KMS-11 (cell line): ENCODE measurements around the gene INPP5A.

Source experiments
- H2AFZ ChIP-seq: fragments of 200-600 bp; sonication (generic); 2 replicates; pipeline ENCODE4 v1.6.1; 2016; ENCODE audit warnings: antibody characterized with exemption, mixed run types, low read depth
- H3K27ac ChIP-seq: fragments of 200-600 bp; sonication (generic); 2 replicates; pipeline ENCODE4 v1.6.1; 2016; ENCODE audit warnings: mild to moderate bottlenecking, mixed run types
- H3K27me3 ChIP-seq: fragments of 200-600 bp; sonication (generic); 2 replicates; pipeline ENCODE4 v1.6.1; 2017; ENCODE audit warnings: mild to moderate bottlenecking, low read depth, mixed run types, moderate library complexity; ENCODE audit not compliant: insufficient read depth
- H3K36me3 ChIP-seq: fragments of 200-600 bp; sonication (generic); 2 replicates; pipeline ENCODE4 v1.6.1; 2017; ENCODE audit warnings: mild to moderate bottlenecking, mixed run types; ENCODE audit not compliant: insufficient read depth
- H3K4me1 ChIP-seq: fragments of 200-600 bp; sonication (generic); 2 replicates; pipeline ENCODE4 v1.6.1; 2016; ENCODE audit warnings: mild to moderate bottlenecking, low read depth, mixed run types; ENCODE audit not compliant: poor library complexity, severe bottlenecking
- H3K4me2 ChIP-seq: fragments of 200-600 bp; sonication (generic); 2 replicates; pipeline ENCODE4 v1.7.0; 2016; ENCODE audit warnings: mild to moderate bottlenecking, mixed run types
- H3K4me3 ChIP-seq: fragments of 200-600 bp; sonication (generic); IDR thresholded peaks from 2 replicates; pipeline ENCODE4 v1.6.1; 2017; ENCODE audit warnings: low read depth, low read length, mixed read lengths; ENCODE audit not compliant: insufficient read depth
- H3K79me2 ChIP-seq: fragments of 200-600 bp; sonication (generic); 2 replicates; pipeline ENCODE4 v1.6.1; 2016; ENCODE audit warnings: low read depth, mixed run types; ENCODE audit not compliant: insufficient read depth
- H3K9ac ChIP-seq: fragments of 200-600 bp; sonication (generic); 2 replicates; pipeline ENCODE4 v1.6.1; 2016; ENCODE audit warnings: mild to moderate bottlenecking, mixed run types
- H4K20me1 ChIP-seq: fragments of 200-600 bp; sonication (generic); 2 replicates; pipeline ENCODE4 v1.6.1; 2016; ENCODE audit warnings: mild to moderate bottlenecking, mixed run types; ENCODE audit not compliant: insufficient read depth
- TF ChIP-seq, protein P1 (sequence below): fragments of 200-600 bp; sonication (generic); conservative IDR thresholded peaks from 2 replicates; pipeline ENCODE4 v1.6.1; 2017; ENCODE audit warnings: low read depth, mild to moderate bottlenecking, antibody characterized with exemption, low read length, moderate library complexity, mixed read lengths

Gene INPP5A

GRCh38 chr10:132526676-132527075, 10.9 kb upstream of the INPP5A start:
- H3K36me3 ChIP-seq = no peaks in the 10 kb centered on the region
- no peaks in the 10 kb centered on the region for H4K20me1 ChIP-seq
- no peak overlapping the region for H3K9ac ChIP-seq
- TF ChIP-seq, protein P1, sequence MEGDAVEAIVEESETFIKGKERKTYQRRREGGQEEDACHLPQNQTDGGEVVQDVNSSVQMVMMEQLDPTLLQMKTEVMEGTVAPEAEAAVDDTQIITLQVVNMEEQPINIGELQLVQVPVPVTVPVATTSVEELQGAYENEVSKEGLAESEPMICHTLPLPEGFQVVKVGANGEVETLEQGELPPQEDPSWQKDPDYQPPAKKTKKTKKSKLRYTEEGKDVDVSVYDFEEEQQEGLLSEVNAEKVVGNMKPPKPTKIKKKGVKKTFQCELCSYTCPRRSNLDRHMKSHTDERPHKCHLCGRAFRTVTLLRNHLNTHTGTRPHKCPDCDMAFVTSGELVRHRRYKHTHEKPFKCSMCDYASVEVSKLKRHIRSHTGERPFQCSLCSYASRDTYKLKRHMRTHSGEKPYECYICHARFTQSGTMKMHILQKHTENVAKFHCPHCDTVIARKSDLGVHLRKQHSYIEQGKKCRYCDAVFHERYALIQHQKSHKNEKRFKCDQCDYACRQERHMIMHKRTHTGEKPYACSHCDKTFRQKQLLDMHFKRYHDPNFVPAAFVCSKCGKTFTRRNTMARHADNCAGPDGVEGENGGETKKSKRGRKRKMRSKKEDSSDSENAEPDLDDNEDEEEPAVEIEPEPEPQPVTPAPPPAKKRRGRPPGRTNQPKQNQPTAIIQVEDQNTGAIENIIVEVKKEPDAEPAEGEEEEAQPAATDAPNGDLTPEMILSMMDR = no peak
- peaks cover 12% of the 10 kb centered on the region; the same call in 1 of the 2 replicates for H3K27me3 ChIP-seq
- H3K4me1 ChIP-seq = no peaks in the 10 kb centered on the region
- H3K4me3 ChIP-seq = no peak overlapping the region
- no peaks in the 10 kb centered on the region for H3K79me2 ChIP-seq
- H2AFZ ChIP-seq = no peak overlapping the region
- H3K4me2 ChIP-seq = no peak overlapping the region
- no peak overlapping the region for H3K27ac ChIP-seq

GRCh38 chr10:132527339-132528063, 10.1 kb upstream of the INPP5A start:
- Histone ChIP-seq H3K36me3 (no peaks in the 10 kb centered on the region), H3K79me2 (no peaks in the 10 kb centered on the region), H3K4me1 (no peaks in the 10 kb centered on the region), H3K27me3 (peaks cover 11% of the 10 kb centered on the region; the same call in 1 of the 2 replicates), H4K20me1 (no peaks in the 10 kb centered on the region), H3K4me2 (no peak overlapping the region), H3K9ac (no peak overlapping the region), H3K27ac (no peak overlapping the region), H2AFZ (no peak overlapping the region), H3K4me3 (no peak overlapping the region)
- TF ChIP-seq, protein P1 = no peak

GRCh38 chr10:132528064-132528691, 9.4 kb upstream of the INPP5A start:
- Histone ChIP-seq H3K4me2 (no peak overlapping the region), H3K9ac (no peak overlapping the region), H3K36me3 (no peaks in the 10 kb centered on the region), H4K20me1 (no peaks in the 10 kb centered on the region), H3K4me1 (no peaks in the 10 kb centered on the region), H3K27ac (no peak overlapping the region), H2AFZ (no peak overlapping the region), H3K27me3 (peaks cover 9% of the 10 kb centered on the region; the same call in 1 of the 2 replicates), H3K79me2 (no peaks in the 10 kb centered on the region), H3K4me3 (no peak overlapping the region)
- TF ChIP-seq, protein P1 = no peak

- Histone ChIP-seq H3K4me3 (no peak overlapping the region), H2AFZ (no peak overlapping the region), H3K9ac (no peak overlapping the region), H3K4me1 (no peaks in the 10 kb centered on the region), H4K20me1 (no peaks in the 10 kb centered on the region), H3K27me3 (no peaks in the 10 kb centered on the region; the same call in 1 of the 2 replicates), H3K4me2 (no peak overlapping the region), H3K36me3 (no peaks in the 10 kb centered on the region), H3K79me2 (no peaks in the 10 kb centered on the region), H3K27ac (no peak overlapping the region)
- TF ChIP-seq, protein P1 = no peak
Measured at GRCh38 chr10:132532179-132532578, 5.4 kb upstream of the INPP5A start.
